ENCODE measurements around the gene CMBL. TPM values are rescaled to one million over a fixed set of nuclear protein-coding genes. Genes with fewer than 3 reads are reported as not detected.

The CMBL gene
- total and polyA plus RNA-seq, 8 donors, result 6.2 to 20.3 (median 11.6) TPM

DNA sequence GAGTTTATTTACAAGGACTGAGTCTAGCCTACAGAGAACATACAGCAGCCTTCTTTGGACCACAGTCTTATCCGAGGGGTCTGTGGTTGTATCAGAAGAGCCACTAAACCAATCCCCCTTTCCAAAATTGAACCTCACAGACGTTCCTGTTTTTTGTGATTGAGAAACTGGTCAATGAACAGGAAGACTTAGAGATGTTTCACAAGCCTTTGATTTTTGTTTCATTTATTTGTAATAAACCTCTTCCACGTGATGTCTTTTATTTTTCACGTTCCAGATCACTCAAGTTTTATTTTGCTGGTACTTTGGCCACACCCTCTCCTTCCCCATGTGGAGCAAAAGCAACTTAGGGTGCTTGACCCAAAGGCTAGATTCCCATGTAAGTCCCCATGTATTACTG is 41.6 kb downstream of the CMBL start:
- Histone ChIP-seq H3K4me3 (no peak overlapping the region), H3K36me3 (peaks cover 0 to 40% (median 19%) of the 10 kb centered on the region in 3 donors), H3K27ac (no peak overlapping the region), H3K27me3 (no peaks in the 10 kb centered on the region), H3K9me3 (no peaks in the 10 kb centered on the region), H3K4me1 (no peaks in the 10 kb centered on the region)
- no peak for FAIRE-seq
- TF ChIP-seq CTCF (IDR thresholded peaks at IDR 0.05), result no peak
- ATAC-seq, result no peak
- intact Hi-C loops (cut with DNase I), result no loop called here
- no peak for DNase-seq
- 74 to 80% methylated on average over 4 of the region's 4 CpGs for WGBS, 2 donors

DNA sequence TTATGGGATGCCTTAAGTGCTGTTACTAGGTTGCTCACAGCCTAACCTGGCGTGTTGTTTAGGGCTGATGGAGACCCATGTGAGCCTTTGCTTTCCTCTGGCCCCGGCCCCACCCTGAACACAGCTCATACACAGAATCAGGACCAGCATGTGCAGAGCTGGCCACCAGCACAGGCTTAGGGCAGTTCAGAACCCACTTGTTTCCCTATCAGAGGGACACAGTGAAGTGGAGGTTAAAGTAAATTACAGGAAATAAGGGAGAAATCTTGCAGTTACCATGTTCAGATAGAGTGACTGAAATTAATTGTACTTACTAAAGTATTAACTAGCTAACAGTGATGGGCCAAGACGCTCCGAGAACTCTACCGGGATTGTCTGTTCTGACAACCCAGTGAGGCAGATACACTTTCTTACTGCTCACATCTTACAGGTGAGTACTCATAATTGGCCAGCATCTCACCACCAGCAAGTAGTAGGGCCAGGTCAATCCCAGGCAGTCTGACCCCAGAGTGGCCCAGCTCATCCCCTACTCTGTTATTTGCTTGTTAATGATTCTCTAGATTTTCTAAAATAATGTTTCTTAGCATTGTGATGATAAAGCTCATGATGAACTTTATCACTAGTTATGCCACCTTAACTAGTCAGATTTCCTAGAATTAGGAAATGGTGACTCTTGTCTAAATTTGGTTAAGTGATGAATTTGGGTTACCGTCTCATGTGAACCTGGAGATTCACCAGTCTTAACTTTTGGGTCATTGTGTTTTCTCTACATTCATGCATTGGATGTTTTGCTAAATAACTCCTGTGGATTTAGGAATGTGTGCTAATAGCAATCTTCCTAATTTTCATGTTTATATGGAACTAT is 42.2 kb downstream of the CMBL start:
- Histone ChIP-seq H3K4me3 (no peak overlapping the region), H3K27me3 (no peaks in the 10 kb centered on the region), H3K27ac (no peak overlapping the region), H3K9me3 (no peaks in the 10 kb centered on the region), H3K4me1 (no peaks in the 10 kb centered on the region), H3K36me3 (peaks cover 0 to 47% (median 21%) of the 10 kb centered on the region in 3 donors)
- DNase-seq (no peak), FAIRE-seq (no peak), ATAC-seq (no peak)
- no peak for TF ChIP-seq CTCF (IDR thresholded peaks at IDR 0.05)
- WGBS, 2 donors, result 64 to 67% methylated on average over 6 of the region's 6 CpGs
- intact Hi-C loops (cut with DNase I), result no loop called here

GRCh38 chr5:10264604-10265003 is 43.1 kb downstream of the CMBL start:
- Histone ChIP-seq H3K4me3 (no peak overlapping the region), H3K4me1 (no peaks in the 10 kb centered on the region), H3K9me3 (no peaks in the 10 kb centered on the region), H3K27me3 (no peaks in the 10 kb centered on the region), H3K27ac (no peak overlapping the region), H3K36me3 (peaks cover 0 to 55% (median 25%) of the 10 kb centered on the region in 3 donors)
- FAIRE-seq (no peak), DNase-seq (no peak), ATAC-seq (no peak)
- 83 to 85% methylated on average over 3 of the region's 3 CpGs for WGBS, 2 donors
- intact Hi-C loops (cut with DNase I), result no loop called here
- TF ChIP-seq CTCF (IDR thresholded peaks at IDR 0.05), result no peak

DNA sequence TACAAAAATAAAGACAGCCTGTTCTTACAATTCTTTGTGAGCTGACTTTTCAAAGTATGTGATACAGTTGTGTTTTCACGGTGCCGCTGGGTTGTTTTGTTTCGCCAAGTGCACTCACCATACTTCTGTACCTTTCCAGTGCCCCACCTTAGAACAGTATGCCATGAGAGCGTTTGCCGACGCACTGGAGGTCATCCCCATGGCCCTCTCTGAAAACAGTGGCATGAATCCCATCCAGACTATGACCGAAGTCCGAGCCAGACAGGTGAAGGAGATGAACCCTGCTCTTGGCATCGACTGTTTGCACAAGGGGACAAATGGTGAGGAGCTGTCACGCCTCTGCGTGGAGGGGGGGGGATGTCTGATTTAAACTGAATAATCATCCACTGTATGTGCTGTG is 44.7 kb downstream of the CMBL start:
- Histone ChIP-seq H3K36me3 (peaks cover 7 to 71% (median 41%) of the 10 kb centered on the region in 3 donors), H3K27ac (no peak overlapping the region), H3K9me3 (no peaks in the 10 kb centered on the region), H3K27me3 (no peaks in the 10 kb centered on the region), H3K4me1 (no peaks in the 10 kb centered on the region), H3K4me3 (no peak overlapping the region)
- ATAC-seq, result no peak
- DNase-seq, result no peak
- no peak for TF ChIP-seq CTCF (IDR thresholded peaks at IDR 0.05)
- FAIRE-seq, result no peak
- WGBS, 2 donors, result 90 to 93% methylated on average over 11 of the region's 11 CpGs
- intact Hi-C loops (cut with DNase I), result no loop called here

Measured in pancreas (tissue), 10 donors.